Occipital lobe (tissue), 2 donors: ENCODE results near the gene STAP2. TPM values are rescaled to one million over a fixed set of nuclear protein-coding genes. Genes with fewer than 3 reads are reported as not detected.

Experiments
- DNase-seq: peaks from one replicate; lab custom pipeline; 2025; lab: John Stamatoyannopoulos, UW
- total RNA-seq: library from RNA; depleted of rRNA; stranded (reverse); fragments of >200 nt; gene quantifications from one replicate; pipeline ENCODE4 v1.2.3, GENCODE V29; 2014

Gene STAP2, protein sequence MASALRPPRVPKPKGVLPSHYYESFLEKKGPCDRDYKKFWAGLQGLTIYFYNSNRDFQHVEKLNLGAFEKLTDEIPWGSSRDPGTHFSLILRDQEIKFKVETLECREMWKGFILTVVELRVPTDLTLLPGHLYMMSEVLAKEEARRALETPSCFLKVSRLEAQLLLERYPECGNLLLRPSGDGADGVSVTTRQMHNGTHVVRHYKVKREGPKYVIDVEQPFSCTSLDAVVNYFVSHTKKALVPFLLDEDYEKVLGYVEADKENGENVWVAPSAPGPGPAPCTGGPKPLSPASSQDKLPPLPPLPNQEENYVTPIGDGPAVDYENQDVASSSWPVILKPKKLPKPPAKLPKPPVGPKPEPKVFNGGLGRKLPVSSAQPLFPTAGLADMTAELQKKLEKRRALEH
- total RNA-seq, result 2.8 TPM

DNA sequence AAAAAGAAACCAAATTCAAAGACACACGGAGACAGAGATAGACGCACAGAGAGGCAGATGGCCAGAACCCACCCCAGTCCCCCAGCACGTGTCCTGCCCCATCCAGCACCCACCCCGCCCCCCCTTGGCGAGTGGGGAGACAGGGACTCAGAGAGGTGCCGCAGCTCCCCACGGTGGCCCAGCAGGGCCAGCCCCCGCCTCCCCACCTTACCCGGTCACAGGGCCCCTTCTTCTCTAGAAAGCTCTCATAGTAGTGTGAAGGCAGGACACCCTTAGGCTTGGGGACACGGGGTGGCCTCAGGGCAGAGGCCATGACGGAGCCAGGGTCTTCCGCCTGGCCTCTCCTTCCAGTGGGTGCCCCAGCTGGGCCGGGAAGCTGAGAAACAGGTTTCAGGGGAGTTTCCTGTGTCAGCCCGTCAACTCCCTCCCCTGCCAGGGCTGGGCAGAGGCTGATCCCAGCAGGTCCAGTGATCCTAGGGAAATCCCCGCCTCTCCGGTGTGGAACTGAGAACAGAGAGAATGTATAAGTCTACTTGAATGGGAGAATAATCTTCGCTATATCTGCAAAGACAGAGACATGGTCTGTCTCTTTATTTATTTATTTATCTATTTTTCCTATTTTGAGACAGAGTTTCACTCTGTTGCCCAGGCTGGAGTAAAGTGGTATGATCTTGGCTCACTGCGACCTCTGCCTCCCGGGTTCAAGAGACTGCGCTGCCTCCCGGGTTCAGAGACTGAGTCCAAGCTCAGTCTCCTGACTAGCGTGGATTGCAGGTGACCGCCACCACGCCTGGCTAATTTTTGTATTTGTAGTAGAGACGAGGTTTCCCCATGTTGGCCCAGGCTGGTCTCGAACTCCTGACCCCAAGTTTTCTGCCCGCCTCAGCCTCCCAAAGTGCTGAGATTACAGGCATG is at the start of gene STAP2:
TSS of gene STAP2 (minus strand) at position 387 of the 915 bp plus-strand sequence. CDS start at position 313, 74 bp downstream.
- DNase-seq, result no peak

DNA sequence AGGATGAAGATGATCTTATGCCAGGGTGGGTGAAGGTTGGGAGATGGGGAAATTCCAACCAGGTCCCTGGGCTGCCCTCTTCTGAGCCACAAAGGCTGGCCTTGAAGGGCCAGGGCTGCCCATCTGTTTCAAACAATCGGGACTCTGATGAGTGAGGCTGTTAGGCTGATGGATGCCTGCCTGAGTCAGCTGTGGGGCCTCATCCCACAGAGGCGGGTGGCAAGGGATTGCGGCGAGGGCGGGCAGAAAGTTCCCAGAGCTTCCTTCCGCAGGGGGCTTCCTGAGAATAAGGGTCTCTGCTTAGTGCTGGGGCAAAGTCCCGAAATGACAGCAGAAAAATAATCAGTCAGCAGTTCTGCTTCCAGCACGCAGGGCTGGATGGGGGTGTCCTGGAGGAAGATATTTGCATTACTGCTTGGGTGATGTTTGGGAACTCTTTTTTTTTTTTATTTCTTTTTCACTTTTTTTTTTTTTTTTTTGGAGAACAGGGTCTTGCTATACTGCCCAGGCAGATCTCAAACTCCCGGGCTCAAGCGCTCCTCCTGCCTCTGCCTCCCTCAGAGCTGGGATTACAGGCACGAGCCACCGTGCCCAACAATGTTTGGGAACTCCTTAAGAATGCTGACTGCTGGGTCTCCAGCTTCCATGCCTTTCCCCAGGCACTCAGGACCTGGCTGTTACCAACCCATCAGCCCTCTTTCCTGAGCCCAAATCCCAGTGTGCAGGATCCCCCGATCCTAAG is 47.6 kb upstream of the STAP2 start:
- peak; percentile 58 for DNase-seq

DNA sequence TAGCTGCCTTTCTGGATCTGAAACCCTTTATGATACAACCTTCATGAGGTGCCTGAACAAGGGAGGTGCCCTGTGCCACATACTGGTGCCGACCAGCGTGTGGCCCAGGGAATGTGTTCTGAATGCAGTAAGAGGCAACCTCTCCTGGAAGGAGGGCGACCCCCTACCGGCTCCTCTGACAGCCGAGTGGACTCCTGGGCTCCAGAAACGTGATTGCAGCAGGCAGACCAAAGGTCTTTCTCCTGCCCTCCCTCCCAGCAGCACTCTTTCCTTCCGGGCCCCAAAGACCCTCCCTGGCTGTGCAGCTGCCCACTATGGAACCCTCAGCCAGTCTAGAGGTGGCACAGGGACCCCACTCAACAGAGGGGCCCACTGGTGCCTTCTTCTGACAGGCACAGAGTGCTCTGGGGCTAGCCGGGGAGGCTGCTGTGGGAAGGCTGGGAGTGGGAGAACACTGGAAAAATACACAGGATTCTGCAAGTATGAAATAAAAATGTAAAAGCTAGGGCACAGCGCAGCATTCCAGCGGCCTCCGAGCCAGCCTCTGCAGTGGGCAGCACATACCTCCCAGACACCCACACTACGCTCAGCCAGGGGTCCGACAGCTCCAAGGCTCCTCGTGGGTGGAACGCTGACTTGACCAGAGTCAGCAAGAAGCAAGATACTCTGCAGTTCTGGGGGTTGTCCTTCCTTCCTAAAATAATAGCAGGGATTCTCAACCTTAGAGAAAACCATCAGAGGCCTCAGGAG is 46.8 kb upstream of the STAP2 start:
- no peak for DNase-seq

DNA sequence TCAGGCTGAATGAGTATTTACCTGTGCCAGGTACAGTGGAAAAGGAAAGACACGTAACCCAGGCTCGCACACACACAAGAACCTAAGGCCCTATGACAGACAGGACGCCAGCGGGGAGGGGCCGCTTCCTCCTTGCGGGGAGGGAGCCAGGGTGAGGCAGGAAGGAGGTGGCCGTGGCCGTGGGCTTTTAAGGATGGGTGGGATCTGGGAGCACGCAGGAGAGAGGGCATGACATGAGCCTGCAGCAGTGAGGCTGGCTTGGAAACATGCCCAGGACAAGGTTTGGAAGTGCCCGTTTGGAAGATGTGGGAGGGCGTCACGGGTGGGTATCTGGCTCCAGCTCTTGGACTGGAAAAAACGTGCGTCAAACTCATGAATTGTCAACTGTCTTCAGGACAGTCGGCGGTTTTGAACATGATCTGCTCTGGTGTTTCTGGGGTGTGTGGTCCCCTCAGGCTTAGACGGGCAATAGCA is 41.7 kb upstream of the STAP2 start:
- DNase-seq, result no peak

DNA sequence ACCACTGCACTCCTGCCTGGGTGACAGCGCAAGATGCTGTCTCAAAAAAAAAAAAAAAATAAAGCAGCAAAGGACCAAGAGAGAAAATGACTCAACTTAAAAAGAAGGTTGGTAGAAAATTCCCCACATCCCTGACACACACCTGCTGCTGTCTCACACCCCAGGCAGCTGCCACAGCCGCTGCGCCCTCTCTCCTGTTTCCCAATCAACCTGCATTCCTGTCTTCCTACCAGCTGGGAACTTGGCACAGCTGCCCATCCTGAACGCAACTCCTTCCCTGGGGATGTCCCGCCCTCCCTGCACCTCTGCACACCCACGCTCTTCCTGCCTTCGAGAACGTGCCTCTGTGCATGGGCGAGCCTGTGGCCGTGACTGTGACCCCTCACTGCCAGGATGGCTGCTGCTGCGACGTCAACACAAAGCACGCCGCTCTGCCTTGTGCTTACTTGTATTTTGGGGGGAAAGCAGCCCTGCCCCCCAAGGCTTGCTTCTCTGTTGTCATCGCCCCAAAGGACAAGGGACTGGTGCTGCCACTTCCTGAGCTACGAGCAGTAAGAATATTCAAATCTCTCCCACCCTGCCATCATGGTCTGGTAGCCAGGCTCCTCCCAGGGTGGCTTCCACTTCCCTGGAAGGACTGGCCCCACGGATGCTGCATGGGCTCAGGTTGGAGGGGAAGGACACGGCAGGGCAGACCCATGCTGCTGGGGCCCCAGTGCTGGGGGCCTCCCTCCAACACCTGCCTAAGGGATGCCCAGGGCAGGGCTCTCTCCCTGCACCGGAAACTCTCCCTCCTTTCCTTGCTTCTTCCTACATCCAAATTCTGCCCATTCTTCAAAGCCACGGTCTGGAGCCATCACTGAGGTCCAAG is 41.0 kb upstream of the STAP2 start:
- no peak for DNase-seq

DNA sequence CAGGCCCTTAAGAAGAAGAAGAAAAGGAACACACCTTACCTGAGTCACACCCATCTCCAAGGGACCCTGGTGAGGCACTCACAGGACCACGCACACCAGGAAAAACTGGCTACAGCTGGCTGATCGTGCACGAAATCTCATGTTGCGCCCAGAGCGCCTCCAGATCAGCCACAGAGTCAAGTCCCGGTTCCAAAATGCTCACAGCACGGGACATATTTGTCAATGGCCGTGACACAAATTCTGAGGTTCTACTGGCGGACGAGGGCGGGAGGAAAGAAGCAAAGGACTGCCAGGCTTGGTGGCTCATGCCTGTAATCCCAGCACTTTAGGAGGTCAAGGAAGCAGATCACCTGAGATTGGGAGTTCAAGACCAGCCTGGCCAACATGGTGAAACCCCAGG is 40.3 kb upstream of the STAP2 start:
- DNase-seq, result no peak

DNA sequence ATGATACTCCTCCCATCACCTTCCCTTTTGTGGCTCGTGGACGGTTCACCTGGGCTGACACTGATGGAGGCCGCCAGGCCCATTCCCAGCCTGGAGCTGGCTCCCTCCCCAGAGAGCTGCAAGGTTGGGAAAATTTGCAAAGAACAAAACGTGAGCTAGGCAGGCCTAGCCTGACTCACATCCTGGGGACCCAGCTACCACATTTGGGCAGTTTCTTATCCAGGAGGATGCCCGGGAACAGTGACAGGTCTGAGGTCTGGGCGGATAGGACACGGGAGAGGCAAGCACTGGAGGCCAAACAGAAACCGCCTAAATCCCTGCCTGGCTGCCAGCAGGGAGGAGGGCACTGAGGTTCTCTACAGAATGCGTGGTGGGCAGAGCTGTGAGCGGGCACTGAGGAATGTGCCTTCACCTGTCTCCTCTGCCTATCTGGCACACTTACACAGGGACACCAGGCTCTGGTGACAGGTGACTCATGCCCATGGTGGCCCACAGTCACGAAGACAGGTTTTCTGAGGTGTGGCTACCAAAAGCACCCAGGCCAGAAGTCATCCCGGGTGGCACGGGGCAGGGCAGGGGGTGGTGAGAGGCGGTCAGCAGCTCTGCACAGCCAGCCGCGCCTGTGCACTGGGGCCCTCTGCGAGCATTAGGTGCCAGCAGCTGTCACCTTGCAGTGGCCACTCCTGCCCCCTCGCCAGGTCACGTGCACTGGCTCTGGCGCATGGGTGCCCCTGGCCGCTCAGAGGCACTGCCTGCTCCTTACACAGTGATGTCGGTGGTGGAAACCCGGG is 38.6 kb upstream of the STAP2 start:
- no peak for DNase-seq

DNA sequence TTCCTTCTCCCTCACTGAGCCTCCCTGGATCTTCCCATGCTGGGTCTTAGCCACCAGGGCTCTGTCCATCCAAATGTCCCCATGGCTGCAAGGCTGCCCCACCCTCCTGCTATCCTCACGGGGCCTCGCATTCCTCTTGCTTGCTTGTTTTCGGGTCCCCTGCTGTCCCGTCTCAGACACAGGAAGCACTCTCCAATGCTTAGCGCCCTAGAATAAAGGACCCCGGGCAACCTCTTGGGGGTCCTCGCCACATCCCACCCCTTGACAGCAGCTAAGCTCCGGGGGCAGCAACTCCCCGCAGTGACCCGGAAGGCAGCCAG is 38.0 kb upstream of the STAP2 start:
- no peak for DNase-seq

DNA sequence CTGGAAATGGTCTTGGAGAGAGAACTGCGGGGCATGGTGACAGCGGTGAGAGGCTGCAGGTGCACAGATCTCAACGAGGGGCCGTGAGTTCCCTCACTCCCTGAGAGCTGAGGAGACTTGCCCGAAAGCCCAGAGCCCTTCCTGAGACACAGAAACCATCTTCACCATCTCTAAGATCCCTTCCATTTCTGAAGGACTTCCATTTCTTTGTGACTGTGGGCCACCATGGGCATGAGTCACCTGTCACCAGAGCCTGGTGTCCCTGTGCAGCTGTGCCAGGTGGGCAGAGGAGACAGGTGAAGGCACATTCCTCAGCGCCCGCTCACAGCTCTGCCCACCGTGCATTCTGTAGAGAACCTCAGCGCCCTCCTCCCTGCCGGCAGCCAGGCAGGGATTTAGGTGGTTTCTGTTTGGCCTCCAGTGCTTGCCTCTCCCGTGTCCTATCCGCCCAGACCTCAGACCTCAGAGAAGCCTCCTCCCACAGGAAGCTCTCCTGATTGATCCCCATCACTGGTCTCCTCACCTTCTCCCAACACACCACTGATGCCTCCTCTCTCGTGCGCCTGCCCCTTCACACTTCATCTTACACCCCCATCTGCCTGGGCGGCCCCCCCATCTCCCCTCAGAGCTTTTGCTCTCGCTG is 37.5 kb upstream of the STAP2 start:
- DNase-seq, result no peak

DNA sequence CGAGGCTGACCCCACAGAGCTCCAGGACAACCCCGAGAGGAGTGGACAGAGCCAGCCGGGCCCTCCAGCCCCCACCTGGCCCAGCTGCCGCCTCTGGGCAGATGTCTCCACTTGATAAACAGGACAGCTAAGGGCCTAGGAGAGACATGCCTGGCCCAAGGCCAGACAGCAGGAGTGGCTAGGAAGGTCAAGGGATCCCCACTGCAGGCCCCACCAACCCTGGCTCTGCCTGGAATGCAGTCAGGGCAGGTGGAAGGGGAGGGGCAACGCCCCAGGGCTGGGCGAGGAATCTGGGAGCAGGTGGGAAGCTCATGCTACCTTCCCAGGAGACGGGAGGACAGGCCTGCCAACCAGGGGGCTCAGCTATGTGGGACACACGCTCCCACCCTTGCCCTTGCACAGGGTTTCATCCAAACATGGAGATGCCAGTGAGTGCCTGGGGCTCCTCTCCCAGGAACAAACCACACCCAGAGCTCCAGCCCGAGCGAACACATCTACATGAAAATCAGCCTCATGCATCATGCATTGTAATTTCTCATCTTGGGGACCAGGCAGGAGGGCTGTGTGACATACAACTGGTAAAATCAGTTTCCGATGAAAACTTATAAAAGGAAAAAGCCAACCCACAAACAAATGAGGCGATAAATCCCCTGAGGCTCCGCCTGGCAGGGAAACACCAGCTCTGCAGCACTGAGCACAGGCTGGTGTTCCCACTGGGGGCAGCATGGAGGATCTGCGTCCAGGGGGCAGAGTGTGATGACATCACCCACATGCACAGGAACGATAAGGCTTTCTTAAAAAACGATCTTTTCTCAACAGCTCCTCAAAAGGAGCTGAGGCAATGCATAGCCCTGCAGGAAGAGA is 36.8 kb upstream of the STAP2 start:
- peak; percentile 46 for DNase-seq

DNA sequence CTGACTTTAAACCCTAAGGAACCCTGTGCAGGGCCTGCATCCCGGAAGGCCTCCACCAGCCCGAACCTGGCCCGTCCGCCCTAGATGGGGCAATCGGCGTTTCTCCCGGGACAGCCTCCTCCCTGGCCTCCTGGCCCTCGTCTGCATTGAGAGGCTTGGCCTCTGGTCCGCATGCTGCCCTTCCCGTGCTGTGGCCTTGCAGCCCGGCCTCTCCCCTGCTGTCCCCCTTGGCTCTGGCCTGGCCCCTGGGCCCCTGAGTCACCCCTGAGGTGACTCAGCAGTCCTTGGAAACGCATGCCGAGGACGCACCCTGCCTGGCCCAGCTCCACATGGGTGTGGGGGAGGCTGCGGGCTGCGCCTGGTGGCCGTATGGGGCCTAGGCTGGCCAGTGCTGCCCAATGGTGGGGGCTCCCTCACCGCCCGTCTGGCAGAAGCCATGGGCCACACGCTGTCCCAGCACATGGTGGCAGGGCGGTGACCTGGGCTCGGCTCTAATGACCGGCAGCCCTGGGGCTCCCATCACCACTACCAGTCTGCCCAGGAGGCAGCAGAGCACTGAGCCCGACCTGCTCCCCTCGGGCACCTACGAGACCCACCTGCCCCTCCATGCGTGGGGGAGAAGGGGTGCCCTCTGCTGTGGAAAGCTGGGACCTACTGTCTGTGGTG is 36.0 kb upstream of the STAP2 start:
- DNase-seq, result no peak

DNA sequence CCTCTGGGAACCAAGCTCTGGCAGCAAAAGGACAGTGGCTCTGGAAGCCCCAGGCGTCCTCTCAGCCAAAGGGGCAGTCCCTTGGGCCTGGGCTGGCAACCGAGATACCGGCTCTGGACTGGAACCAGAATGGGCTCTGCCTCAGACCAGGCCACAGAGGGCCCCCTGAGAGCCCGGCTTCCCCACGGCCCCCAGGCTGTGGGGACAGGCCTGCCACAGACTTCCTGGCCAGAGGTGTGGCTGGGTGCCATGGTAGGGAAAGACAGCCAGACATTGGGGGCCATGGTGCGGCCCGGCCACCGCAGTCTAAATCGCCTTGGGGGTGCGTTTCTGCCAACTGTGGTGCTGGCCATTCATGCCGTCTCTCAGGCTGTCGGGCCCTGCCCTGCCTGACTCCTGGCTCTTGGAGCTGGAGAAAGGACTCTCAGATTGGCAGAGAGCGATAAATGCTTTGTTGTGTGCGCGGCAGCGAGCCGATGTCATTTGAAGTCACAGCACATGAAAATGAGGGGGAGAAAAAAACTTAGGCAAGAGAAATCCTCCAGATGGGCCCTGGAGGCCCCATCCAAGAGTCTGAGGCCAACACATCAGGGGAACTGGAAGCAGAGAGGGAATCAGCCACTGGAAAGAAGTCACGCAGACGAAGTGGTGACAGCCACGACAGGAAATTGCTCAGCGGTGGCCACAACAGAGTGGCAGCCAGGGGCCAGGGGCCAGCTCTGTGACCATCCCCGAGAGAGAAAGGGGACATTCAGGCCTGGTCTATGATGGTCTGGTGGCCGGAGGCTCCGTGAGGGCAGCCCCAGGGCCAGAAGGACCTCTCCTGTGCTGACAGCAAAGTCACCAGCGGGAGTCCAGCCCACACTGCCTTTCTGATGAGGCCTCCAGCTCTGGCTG is 35.2 kb upstream of the STAP2 start:
- peak; percentile 33 for DNase-seq

DNA sequence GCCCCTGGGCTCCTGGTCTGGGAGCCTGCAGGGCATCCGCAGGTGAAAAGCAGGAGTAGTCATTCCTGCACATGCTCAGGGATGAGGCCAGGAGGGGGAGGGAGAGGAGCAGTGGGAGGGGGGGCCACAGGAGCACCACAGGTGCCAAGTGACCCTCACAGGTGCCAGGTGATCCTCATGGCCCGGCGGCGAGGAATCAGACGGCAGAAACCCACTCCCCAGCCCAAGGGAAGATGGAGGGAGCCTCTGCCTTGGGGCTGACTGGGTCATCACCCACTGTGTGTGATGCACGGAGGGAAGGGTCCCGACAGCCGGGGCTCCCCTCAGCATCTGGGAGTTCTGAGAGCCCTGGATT is 34.4 kb upstream of the STAP2 start:
- no peak for DNase-seq

DNA sequence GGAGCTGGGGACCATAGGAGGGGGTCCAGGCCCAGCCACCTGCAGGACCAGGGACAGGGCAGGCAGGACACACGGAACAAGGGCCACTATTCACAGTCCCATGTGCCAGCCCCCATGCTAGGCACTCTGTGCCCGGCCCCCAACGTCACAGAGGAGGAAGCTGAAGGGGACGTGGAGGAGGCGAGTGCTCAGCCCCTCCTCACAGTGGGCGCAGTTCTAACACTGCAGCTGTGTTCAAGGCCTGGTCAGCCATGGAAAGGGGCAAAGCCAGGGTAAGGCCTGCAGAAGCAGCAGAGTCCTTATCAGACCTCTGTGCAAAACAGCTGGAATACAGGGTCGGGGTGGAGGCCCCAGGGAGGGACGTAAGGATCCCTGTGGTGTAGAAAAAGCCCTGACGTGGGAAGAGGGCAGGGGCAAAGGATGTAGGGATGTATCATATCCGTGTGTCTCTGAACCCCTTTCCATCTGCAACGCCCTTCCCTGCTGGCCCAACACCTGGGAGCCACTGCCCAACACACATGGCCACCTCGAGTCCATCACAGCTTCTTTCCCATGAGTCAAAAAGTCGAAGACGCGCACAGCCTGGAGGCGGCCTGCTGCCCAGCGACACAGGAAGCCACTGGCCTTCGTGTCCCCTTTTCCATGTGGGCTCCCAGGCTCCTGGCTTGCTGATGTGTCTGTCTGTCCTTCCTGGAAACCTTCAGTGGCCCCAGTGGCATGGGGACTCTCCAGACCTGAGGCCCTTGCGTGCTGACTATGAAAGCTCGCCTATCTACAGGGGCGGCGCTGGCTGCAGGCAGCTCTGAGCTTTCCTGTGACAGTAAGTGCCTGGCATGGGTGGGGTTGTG is 33.8 kb upstream of the STAP2 start:
- DNase-seq, result no peak
